Small intestine (tissue), 16 donors: ENCODE data around the gene BARHL1. TPM values are rescaled to one million over a fixed set of nuclear protein-coding genes. Genes with fewer than 3 reads are reported as not detected.

Experiments
- DNase-seq, 2 donors: peaks; one replicate each; pipeline versions ENCODE4 v3.0.0 to v3.0.0-alpha.2; 2013
- FAIRE-seq: peaks from 2 replicates; lab custom pipeline; 2012; peaks lifted over from hg19 to GRCh38; lab: Jason Lieb, UNC
- H3K27ac ChIP-seq, 3 donors: one replicate each; pipeline ENCODE4 v1.5.1; 2013; ENCODE audit warnings: low read length in 2 of 3, mild to moderate bottlenecking in 2 of 3, control low read depth in 1 of 3, inconsistent platforms in 1 of 3, low read depth in 1 of 3, moderate library complexity in 1 of 3
- H3K27me3 ChIP-seq, 3 donors: one replicate each; pipeline ENCODE4 v1.6.1; 2013; ENCODE audit warnings: low read length in 3 of 3, inconsistent platforms in 1 of 3; ENCODE audit not compliant: control insufficient read depth in 3 of 3, insufficient read depth in 3 of 3
- H3K36me3 ChIP-seq, 3 donors: one replicate each; pipeline ENCODE4 v1.6.1; 2013; ENCODE audit warnings: low read length in 3 of 3, inconsistent platforms in 1 of 3, low read depth in 1 of 3, mild to moderate bottlenecking in 1 of 3, moderate library complexity in 1 of 3; ENCODE audit not compliant: control insufficient read depth in 3 of 3, insufficient read depth in 2 of 3
- H3K4me1 ChIP-seq, 3 donors: one replicate each; pipeline ENCODE4 v1.6.1; 2013; ENCODE audit warnings: low read length in 2 of 3, inconsistent platforms in 1 of 3, low read depth in 1 of 3, mild to moderate bottlenecking in 1 of 3, moderate library complexity in 1 of 3; ENCODE audit not compliant: control insufficient read depth in 3 of 3, insufficient read depth in 2 of 3
- H3K4me3 ChIP-seq, 3 donors: one replicate each; pipeline ENCODE4 v1.5.1; 2013; ENCODE audit warnings: low read length in 3 of 3, control low read depth in 1 of 3, inconsistent platforms in 1 of 3, low read depth in 1 of 3, mild to moderate bottlenecking in 1 of 3, moderate library complexity in 1 of 3
- H3K9me3 ChIP-seq, 2 donors: one replicate each; pipeline ENCODE4 v1.6.1; 2013; ENCODE audit warnings: low read depth in 1 of 2, low read length in 1 of 2; ENCODE audit not compliant: control insufficient read depth in 2 of 2, insufficient read depth in 1 of 2
- WGBS, 3 donors: extraction: QIAGEN DNeasy Blood & Tissue Kit; methylation state at CpG; one replicate each; pipeline ENCODE4 v1.1.7; 2013; 5-methylcytosine and 5-hydroxymethylcytosine counted together
- long read RNA-seq, 10 donors: transcript quantifications; one replicate each; lab custom pipeline, GENCODE V29; 2026
- polyA plus RNA-seq, 4 donors: library from polyadenylated mRNA; stranded (reverse) in 3 of 4; unstranded in 1 of 4; fragments of 200-250 nt in 3 of 4; fragments of 120-200 nt in 1 of 4; gene quantifications; one replicate each; pipeline versions ENCODE4 v1.2.1 to v1.2.3, GENCODE V29; 2013
- donor health status: healthy with polysubstance abuse.
- donor health status: control.
- donor health status: control.
- donor health status: Bipolar disorder and iron deficiency.
- donor health status: healthy.

The BARHL1 gene
- polyA plus RNA-seq: not detected
- long read RNA-seq, donor 1: 0 reads
- long read RNA-seq, donor 2: 0 reads
- long read RNA-seq, donor 3: 0 reads
- long read RNA-seq, donor 4: 0 reads
- long read RNA-seq, donor 5: 0 reads
- long read RNA-seq, donor 6: 0 reads
- long read RNA-seq, donor 7: 0 reads
- long read RNA-seq, donor 8: 0 reads
- long read RNA-seq, donor 9: 0 reads
- long read RNA-seq, donor 10: 0 reads

DNA sequence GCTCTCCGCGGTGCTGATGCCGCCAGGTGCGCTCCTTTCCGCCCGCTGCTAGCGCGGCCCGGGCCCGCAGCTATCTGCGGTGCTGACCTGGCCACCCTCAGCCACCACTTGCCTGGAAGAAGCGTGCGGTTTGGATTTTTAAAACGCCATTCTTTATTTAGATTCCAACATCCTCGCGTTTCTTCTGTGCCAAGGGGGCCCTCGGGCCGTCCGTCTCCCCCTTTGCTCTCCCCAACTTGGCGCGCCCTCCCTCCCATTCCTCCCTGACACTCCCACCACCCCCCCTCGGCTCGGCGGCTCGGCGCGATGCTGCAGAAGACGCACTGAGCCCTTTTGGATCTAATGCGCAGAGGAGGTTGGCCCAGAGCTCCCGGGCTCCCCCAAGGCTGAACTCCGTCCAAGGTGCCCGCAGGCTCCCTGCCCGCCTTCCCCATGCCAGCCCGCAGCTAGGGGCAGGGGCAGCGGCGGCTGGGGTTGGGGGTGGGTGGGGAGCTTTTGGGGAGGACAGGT is at the start of gene BARHL1:
Gene BARHL1 (plus strand): TSS at position 331 of the 510 bp plus-strand sequence. CDS start 192 bp downstream, outside the sequence.
- Histone ChIP-seq H3K4me3 (peak within 1 kb of the TSS in 1 of 3 donors; percentile 10), H3K27ac (no peak within 1 kb of the TSS), H3K27me3 (peaks cover 32 to 97% (median 63%) of the 10 kb centered on the region in 3 donors), H3K4me1 (peaks cover 0 to 5% (median 0%) of the 10 kb centered on the region in 3 donors), H3K9me3 (no peaks in the 10 kb centered on the region), H3K36me3 (no peaks in the 10 kb centered on the region)
- WGBS, 3 donors: 7 to 14% (median 10%) methylated on average over 31 to 36 of the region's 36 CpGs
- FAIRE-seq: no peak
- no peak for DNase-seq

DNA sequence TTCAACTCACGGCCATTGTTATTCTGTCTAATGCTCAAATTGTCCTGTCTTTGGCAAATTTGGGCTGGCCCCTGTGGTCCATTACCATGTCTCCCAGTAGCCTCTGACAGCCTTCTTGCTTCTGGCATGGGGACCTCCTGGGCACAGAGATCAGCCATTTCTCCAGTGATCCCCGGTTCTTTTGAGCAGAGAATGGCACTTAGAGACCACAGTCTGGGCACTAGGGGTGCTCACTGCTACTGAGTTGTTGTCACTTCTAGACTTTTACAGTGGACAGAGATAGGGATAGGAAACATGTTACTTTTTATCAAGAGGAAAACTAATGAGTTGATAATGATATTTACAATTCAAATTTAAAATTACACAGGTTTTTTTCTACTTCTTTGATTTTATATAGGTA is 47.6 kb upstream of the BARHL1 start:
- H3K27me3 ChIP-seq: peaks cover 0 to 18% (median 12%) of the 10 kb centered on the region in 3 donors
- no peaks in the 10 kb centered on the region for H3K36me3 ChIP-seq
- FAIRE-seq: no peak
- peaks cover 0 to 7% (median 0%) of the 10 kb centered on the region in 3 donors for H3K4me1 ChIP-seq
- no peak overlapping the region for H3K4me3 ChIP-seq
- WGBS, 3 donors: 80 to 93% (median 90%) methylated on average over 2 of the region's 2 CpGs
- no peak overlapping the region for H3K27ac ChIP-seq
- peaks cover 0 to 18% of the 10 kb centered on the region in 2 donors for H3K9me3 ChIP-seq
- DNase-seq: no peak

DNA sequence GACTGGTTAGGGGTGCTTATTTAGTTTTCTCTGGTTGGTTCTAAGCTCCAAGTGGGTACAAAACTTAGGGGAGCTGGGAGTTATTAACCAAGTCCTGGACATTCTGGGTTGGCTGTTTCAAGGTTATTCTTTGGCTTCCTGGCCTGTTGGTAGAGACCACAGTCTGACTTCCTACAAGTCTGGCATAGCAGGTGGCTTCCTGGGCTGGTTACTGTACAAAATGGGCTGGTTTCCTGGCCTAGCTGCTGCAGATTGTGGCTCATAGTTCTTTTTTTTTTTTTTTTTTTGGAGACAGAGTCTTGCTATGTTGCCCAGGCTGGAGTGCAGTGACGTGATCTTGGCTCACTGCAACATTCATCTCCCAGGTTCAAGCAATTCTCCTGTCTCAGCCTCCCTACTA is 46.3 kb upstream of the BARHL1 start:
- H3K9me3 ChIP-seq: peaks cover 0 to 18% of the 10 kb centered on the region in 2 donors
- H3K36me3 ChIP-seq: no peaks in the 10 kb centered on the region
- 75 to 92% (median 82%) methylated on average over 1 of the region's 1 CpG for WGBS, 3 donors
- no peak overlapping the region for H3K27ac ChIP-seq
- FAIRE-seq: no peak
- H3K27me3 ChIP-seq: peaks cover 0 to 16% (median 12%) of the 10 kb centered on the region in 3 donors
- H3K4me1 ChIP-seq: peaks cover 0 to 7% (median 0%) of the 10 kb centered on the region in 3 donors
- no peak for DNase-seq
- H3K4me3 ChIP-seq: no peak overlapping the region

DNA sequence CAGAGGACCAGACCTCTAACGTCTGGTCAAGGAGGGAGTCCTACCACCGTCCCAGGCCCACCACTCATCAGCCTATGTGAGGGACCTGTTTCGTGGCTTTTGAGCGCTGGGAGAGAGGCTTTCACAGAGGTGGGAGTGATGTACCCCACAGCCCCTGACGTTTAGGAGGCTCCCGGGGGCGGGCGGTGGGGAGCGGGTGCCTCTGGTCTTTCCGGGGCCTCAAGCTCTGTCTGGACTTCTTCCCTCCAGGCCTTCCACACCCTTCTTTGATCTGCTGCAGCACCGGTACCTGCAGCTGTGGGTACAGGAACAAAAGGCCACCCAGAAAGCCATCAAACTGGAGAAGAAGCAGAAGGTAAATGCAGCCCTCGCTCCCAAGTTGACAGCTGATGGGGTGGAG is 45.1 kb upstream of the BARHL1 start:
- 84 to 87% (median 87%) methylated on average over 12 of the region's 12 CpGs for WGBS, 3 donors
- Histone ChIP-seq H3K4me1 (peaks cover 0 to 7% (median 0%) of the 10 kb centered on the region in 3 donors), H3K27me3 (peaks cover 0 to 8% (median 8%) of the 10 kb centered on the region in 3 donors), H3K36me3 (no peaks in the 10 kb centered on the region), H3K9me3 (peaks cover 0 to 18% of the 10 kb centered on the region in 2 donors), H3K27ac (no peak overlapping the region), H3K4me3 (no peak overlapping the region)
- DNase-seq: no peak
- no peak for FAIRE-seq

DNA sequence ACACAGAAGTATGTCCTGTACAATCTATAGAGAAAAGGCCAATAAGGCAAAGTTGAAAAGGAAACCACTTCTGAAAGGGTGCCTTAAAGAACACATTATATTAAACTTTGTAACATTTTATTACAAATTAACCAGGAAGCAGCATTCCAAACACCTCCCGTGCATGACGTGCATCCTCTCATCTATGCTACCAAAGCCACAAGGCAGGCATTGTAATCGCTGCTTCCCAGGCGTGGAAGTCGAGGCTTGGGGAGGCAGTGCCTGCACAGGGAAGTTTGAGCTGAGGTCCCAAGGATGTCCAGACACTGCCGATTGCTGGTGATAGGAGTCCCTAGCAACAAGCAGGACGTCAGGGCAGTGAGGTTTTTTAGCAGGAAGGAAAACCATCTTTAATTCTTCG is 44.3 kb upstream of the BARHL1 start:
- H3K27me3 ChIP-seq: peaks cover 0 to 9% (median 2%) of the 10 kb centered on the region in 3 donors
- no peak for FAIRE-seq
- peaks cover 0 to 7% (median 0%) of the 10 kb centered on the region in 3 donors for H3K4me1 ChIP-seq
- no peaks in the 10 kb centered on the region for H3K36me3 ChIP-seq
- 15 to 46% (median 22%) methylated on average over 8 of the region's 8 CpGs for WGBS, 3 donors
- H3K27ac ChIP-seq: peak overlapping the region in 1 of 3 donors; percentile 33
- H3K4me3 ChIP-seq: no peak overlapping the region
- peak; percentile 51 to 64 for DNase-seq
- H3K9me3 ChIP-seq: peaks cover 0 to 18% of the 10 kb centered on the region in 2 donors

DNA sequence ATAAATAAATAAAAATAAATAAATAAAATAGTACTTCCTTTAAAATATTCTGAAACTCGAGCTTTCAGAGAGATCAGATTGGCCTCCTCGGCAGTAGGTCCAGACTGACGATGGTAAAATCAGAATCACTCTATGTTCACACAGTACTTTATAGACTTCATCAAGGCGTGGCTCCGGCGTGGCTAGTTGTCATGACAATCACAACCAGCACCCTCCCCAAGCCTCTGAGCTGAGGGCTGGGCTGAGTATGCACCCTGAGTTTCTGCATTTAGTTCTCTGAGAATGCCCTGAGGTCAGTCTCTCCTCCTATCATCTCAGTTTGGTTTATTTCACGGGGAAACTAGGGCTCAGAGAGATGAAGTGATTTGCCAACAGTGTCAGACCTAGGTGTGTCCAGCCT is 43.3 kb upstream of the BARHL1 start:
- no peak overlapping the region for H3K4me3 ChIP-seq
- H3K27me3 ChIP-seq: peaks cover 0 to 18% (median 2%) of the 10 kb centered on the region in 3 donors
- WGBS, 3 donors: 52 to 66% (median 59%) methylated on average over 7 of the region's 7 CpGs
- H3K36me3 ChIP-seq: no peaks in the 10 kb centered on the region
- DNase-seq (peak in 1 of 2 donors; percentile 24), FAIRE-seq (no peak)
- peaks cover 0 to 7% (median 0%) of the 10 kb centered on the region in 3 donors for H3K4me1 ChIP-seq
- H3K27ac ChIP-seq: no peak overlapping the region
- peaks cover 0 to 14% of the 10 kb centered on the region in 2 donors for H3K9me3 ChIP-seq

DNA sequence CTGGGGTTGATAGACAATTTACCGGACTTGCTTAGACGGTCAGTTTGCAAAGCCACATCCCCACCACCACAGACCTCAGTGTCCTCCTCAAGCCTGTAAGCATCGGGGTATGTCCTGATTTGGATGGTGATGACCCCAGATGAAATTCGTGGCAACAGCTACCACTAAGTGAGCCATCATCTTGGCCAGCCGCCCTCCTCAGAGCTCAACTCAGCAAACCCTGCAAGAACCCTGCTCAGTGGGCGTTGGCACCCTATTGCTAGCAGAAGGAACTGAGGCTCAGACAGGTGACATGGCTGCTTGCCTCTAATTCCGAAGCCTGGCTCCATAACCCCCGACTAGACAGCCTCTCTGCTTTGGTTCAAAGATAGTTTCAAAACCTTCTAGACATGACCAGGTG is 41.4 kb upstream of the BARHL1 start:
- H3K36me3 ChIP-seq: no peaks in the 10 kb centered on the region
- H3K27ac ChIP-seq: no peak overlapping the region
- peaks cover 0 to 36% (median 2%) of the 10 kb centered on the region in 3 donors for H3K27me3 ChIP-seq
- 86 to 89% (median 89%) methylated on average over 8 of the region's 8 CpGs for WGBS, 3 donors
- DNase-seq (no peak), FAIRE-seq (no peak)
- H3K4me3 ChIP-seq: no peak overlapping the region
- H3K9me3 ChIP-seq: peaks cover 0 to 5% of the 10 kb centered on the region in 2 donors
- peaks cover 0 to 9% (median 0%) of the 10 kb centered on the region in 3 donors for H3K4me1 ChIP-seq

DNA sequence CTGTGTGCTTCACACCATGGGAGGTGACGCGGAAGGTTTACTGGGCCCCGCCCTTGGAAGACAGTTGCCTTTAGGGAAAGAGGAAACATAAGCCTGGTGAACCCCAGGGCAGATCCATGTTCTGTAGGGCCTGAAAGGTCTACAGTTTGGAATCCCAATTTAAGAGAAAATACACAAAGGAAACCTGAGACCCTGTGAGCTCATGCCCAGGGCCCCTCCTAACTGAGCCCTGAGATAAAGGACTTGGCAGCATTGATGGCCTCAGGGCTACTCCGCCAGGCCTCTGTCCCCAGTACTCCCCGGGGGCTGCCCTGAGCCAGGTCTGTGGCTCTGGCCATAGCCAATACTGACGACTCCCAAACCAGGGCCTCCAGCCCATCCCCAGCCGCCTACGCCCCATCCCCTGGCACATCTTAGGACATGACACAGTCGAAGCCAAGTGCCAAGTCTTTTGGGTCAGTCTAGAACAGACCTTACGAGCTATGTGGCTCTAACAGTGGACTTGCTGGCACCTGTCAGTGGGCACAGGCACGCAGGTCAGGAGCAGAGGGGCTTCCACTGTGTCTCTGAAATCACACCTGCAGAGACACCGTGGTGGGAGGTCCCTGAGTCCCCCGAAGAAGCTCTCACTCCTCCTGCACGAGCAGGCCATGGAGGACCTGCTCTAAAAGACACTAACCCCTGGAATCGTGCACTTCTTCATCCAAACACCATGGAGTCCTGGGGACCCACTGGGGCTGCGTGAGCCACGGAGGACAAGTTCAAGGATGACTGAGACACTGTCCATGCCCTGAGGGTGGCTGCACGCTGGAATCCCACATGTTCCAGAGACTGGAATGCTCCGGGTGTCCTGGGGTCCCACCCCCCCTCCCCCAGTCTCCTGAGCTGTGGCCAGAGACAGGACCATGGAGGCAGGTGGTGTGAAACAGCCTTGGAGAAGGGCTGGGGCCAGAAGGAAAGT is 40.3 kb upstream of the BARHL1 start:
- no peak for FAIRE-seq
- peaks cover 0 to 35% (median 3%) of the 10 kb centered on the region in 3 donors for H3K27me3 ChIP-seq
- H3K36me3 ChIP-seq: no peaks in the 10 kb centered on the region
- 86 to 88% (median 86%) methylated on average over 19 of the region's 19 CpGs for WGBS, 3 donors
- H3K4me1 ChIP-seq: peaks cover 0 to 20% (median 0%) of the 10 kb centered on the region in 3 donors
- H3K4me3 ChIP-seq: no peak overlapping the region
- no peak overlapping the region for H3K27ac ChIP-seq
- no peaks in the 10 kb centered on the region for H3K9me3 ChIP-seq
- no peak for DNase-seq
